CD4-positive, alpha-beta T cell treated with Interleukin-15 for 1 hour (primary cell): Measurements from ENCODE around the gene SELP.

ENCODE experiments used
- DNase-seq: peaks from one replicate; pipeline ENCODE4 v3.0.0-alpha.2; 2020

SELP gene

GRCh38 chr1:169574336-169574735, 55.6 kb downstream of the SELP start:
- DNase-seq = no peak

- DNase-seq = no peak
These were observed 57.7 kb downstream of the SELP start for GRCh38 chr1:169572187-169572586.

- DNase-seq = no peak
These were observed 58.5 kb downstream of the SELP start for GRCh38 chr1:169571450-169571849.

GRCh38 chr1:169570172-169570574, 59.8 kb downstream of the SELP start:
- DNase-seq = no peak

GRCh38 chr1:169568497-169568896, 61.4 kb downstream of the SELP start:
- DNase-seq = no peak

- DNase-seq = no peak
These were observed 64.3 kb downstream of the SELP start for GRCh38 chr1:169565335-169566271.

GRCh38 chr1:169563650-169564049, 66.3 kb downstream of the SELP start:
- no peak for DNase-seq

GRCh38 chr1:169563019-169563615, 66.8 kb downstream of the SELP start:
- no peak for DNase-seq

GRCh38 chr1:169561692-169562091, 68.2 kb downstream of the SELP start:
- no peak for DNase-seq

- DNase-seq = no peak
These were observed 72.8 kb downstream of the SELP start for GRCh38 chr1:169557131-169557530.

GRCh38 chr1:169550294-169550693, 79.6 kb downstream of the SELP start:
- DNase-seq = no peak

GRCh38 chr1:169548282-169548681, 81.6 kb downstream of the SELP start:
- no peak for DNase-seq

- DNase-seq = peak; percentile 42
These were observed 83.6 kb downstream of the SELP start for GRCh38 chr1:169546087-169546995.

- no peak for DNase-seq
These were observed 84.5 kb downstream of the SELP start for GRCh38 chr1:169545472-169545871.

- no peak for DNase-seq
These were observed 90.7 kb downstream of the SELP start for GRCh38 chr1:169538998-169539871.
